Brain microvascular endothelial cell (primary cell): ENCODE measurements around the gene ZIM2.

Experiments
- DNase-seq: peaks from one replicate; pipeline ENCODE4 v3.0.0-alpha.2; 2020
- H3K27ac ChIP-seq: fragments of 250-450 bp; sonication (Bioruptor Pico); 2 replicates; pipeline ENCODE4 v1.5.1; 2020; ENCODE audit warnings: mild to moderate bottlenecking, moderate library complexity
- H3K27me3 ChIP-seq: fragments of 250-450 bp; sonication (Bioruptor Pico); replicated peaks from 2 replicates; pipeline ENCODE4 v1.5.1; 2020; ENCODE audit warnings: mild to moderate bottlenecking
- H3K36me3 ChIP-seq: fragments of 250-450 bp; sonication (Bioruptor Pico); replicated peaks from 2 replicates; pipeline ENCODE4 v1.5.1; 2020; ENCODE audit warnings: mild to moderate bottlenecking
- H3K4me3 ChIP-seq: 2 replicates; pipeline ENCODE4 v1.5.1; 2011; ENCODE audit warnings: low read depth, mild to moderate bottlenecking, control low read depth, low read length, moderate library complexity
- in situ Hi-C: cut with HindIII; loops from 2 replicates; pipeline ENCODE4 v1.10.0; 2017; ENCODE audit warnings: low sequenced_read_pairs, low pct_ligation_motif_present
- TF ChIP-seq, protein P1 (sequence below): IDR thresholded peaks from 2 replicates; pipeline ENCODE4 v1.5.1; 2011; ENCODE audit warnings: low read depth, mild to moderate bottlenecking, moderate library complexity, low read length, control low read depth, inconsistent platforms; ENCODE audit errors: missing control alignments

Gene ZIM2

GRCh38 chr19:56822755-56823154 is 17.8 kb downstream of the ZIM2 start:
- no peak for DNase-seq
- no peak overlapping the region for H3K4me3 ChIP-seq
- TF ChIP-seq, protein P1, sequence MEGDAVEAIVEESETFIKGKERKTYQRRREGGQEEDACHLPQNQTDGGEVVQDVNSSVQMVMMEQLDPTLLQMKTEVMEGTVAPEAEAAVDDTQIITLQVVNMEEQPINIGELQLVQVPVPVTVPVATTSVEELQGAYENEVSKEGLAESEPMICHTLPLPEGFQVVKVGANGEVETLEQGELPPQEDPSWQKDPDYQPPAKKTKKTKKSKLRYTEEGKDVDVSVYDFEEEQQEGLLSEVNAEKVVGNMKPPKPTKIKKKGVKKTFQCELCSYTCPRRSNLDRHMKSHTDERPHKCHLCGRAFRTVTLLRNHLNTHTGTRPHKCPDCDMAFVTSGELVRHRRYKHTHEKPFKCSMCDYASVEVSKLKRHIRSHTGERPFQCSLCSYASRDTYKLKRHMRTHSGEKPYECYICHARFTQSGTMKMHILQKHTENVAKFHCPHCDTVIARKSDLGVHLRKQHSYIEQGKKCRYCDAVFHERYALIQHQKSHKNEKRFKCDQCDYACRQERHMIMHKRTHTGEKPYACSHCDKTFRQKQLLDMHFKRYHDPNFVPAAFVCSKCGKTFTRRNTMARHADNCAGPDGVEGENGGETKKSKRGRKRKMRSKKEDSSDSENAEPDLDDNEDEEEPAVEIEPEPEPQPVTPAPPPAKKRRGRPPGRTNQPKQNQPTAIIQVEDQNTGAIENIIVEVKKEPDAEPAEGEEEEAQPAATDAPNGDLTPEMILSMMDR, result no peak
- in situ Hi-C loops, result no loop called here
- no peaks in the 10 kb centered on the region for H3K27me3 ChIP-seq
- H3K36me3 ChIP-seq, result no peaks in the 10 kb centered on the region
- H3K27ac ChIP-seq, result no peak overlapping the region

- Histone ChIP-seq H3K27ac (no peak overlapping the region), H3K36me3 (no peaks in the 10 kb centered on the region), H3K4me3 (no peak overlapping the region), H3K27me3 (no peaks in the 10 kb centered on the region)
- TF ChIP-seq, protein P1, result no peak
- in situ Hi-C loops, result no loop called here
- DNase-seq, result no peak
Observed at GRCh38 chr19:56821675-56822074, 18.9 kb downstream of the ZIM2 start.

GRCh38 chr19:56821209-56821608 is 19.3 kb downstream of the ZIM2 start:
- no peak overlapping the region for H3K27ac ChIP-seq
- in situ Hi-C loops, result no loop called here
- no peak for DNase-seq
- H3K36me3 ChIP-seq, result no peaks in the 10 kb centered on the region
- H3K27me3 ChIP-seq, result no peaks in the 10 kb centered on the region
- H3K4me3 ChIP-seq, result no peak overlapping the region
- TF ChIP-seq, protein P1, result no peak

DNA sequence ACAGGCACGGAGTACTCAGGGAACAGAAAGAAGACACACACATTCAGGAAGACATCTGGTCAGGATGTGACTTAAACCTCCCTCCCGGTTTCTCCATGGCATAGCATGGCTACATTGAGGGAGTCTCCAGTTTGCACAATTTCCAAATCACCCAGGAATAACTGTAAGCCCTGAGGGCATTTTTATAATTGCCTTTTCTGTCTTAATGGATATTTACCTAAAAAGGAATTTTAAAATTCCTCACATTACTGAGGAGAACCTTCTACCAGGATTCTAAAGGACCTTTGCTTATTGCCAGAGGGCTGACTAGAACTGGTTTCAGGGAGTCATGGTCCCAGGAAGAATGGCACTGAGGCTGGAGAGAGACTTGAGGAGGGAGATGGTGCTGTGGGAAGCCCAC is 21.4 kb downstream of the ZIM2 start:
- TF ChIP-seq, protein P1, result no peak
- no peak for DNase-seq
- in situ Hi-C loops, result no loop called here

GRCh38 chr19:56814656-56815055 is 25.9 kb downstream of the ZIM2 start:
- Histone ChIP-seq H3K36me3 (no peaks in the 10 kb centered on the region), H3K4me3 (no peak overlapping the region), H3K27me3 (no peaks in the 10 kb centered on the region), H3K27ac (no peak overlapping the region)
- TF ChIP-seq, protein P1, result no peak
- in situ Hi-C loops, result no loop called here
- no peak for DNase-seq

More for the DNA sequence above, 21.4 kb downstream of the ZIM2 start:
- Histone ChIP-seq H3K27me3 (no peaks in the 10 kb centered on the region), H3K36me3 (no peaks in the 10 kb centered on the region), H3K27ac (no peak overlapping the region), H3K4me3 (no peak overlapping the region)

DNA sequence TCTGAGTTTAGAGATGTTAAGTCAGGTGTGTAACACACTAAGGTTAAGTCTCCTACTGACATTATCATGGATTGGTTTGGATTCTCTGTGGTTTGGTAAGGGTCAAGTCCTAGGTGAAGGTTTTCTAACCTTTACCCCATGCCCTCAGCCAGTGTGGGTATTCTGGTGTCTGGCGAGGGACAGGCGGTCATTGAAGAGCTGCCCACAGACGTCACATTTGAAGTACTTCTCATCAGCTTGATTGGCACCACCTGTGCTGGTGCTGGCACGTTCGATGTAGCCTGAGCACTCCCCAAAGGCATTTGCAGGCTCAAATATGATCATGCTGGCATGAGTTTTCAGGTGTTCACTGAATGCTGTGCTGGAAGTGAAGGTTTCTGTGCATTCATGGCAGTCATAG is 27.0 kb downstream of the ZIM2 start:
- Histone ChIP-seq H3K27me3 (no peaks in the 10 kb centered on the region), H3K27ac (no peak overlapping the region), H3K36me3 (no peaks in the 10 kb centered on the region), H3K4me3 (no peak overlapping the region)
- TF ChIP-seq, protein P1, result no peak
- no peak for DNase-seq
- in situ Hi-C loops, result no loop called here
